ENCODE results near the gene STAMBPL1.

- TF ChIP-seq POLR2AphosphoS5 (IDR thresholded peaks at IDR 0.05; ENCODE audit: borderline replicate concordance, low read depth, low read length) (no peak), EZH2 (IDR thresholded peaks at IDR 0.05) (no peak)
Measured at GRCh38 chr10:88932539-88933256, 52.7 kb downstream of the STAMBPL1 start.

Data from SK-N-MC (cell line).